Measurements from ENCODE around the gene MASP1. TPM values are rescaled to one million over a fixed set of nuclear protein-coding genes. Genes with fewer than 3 reads are reported as not detected.
"Not testable (repeated sequence)": the region's sequence is repeated elsewhere in the genome, so short reads cannot be mapped to it uniquely, and the experiment has no call there.

Gene MASP1
- total RNA-seq, 2 experiments from 2014 or later, result not detected

- CTCF ChIA-PET, result no interaction called here
- Mint-ChIP-seq H3K4me3 (no peak overlapping the region), H3K27ac (no peak overlapping the region), H3K9me3 (ENCODE audit: low read depth) (no peaks in the 10 kb centered on the region), H3K27me3 (peaks cover 28% of the 10 kb centered on the region), H3K4me1 (peaks cover 3% of the 10 kb centered on the region), H3K36me3 (no peaks in the 10 kb centered on the region)
- ATAC-seq (no peak), DNase-seq (no peak)
Observed at GRCh38 chr3:187252311-187252710, 39.2 kb downstream of the MASP1 start.

- Mint-ChIP-seq H3K36me3 (no peaks in the 10 kb centered on the region), H3K4me1 (peaks cover 6% of the 10 kb centered on the region), H3K9me3 (ENCODE audit: low read depth) (no peaks in the 10 kb centered on the region), H3K27ac (no peak overlapping the region), H3K4me3 (no peak overlapping the region), H3K27me3 (peaks cover 30% of the 10 kb centered on the region)
- CTCF ChIA-PET, result no interaction called here
- ATAC-seq (no peak), DNase-seq (no peak)
Observed at GRCh38 chr3:187251599-187251998, 39.9 kb downstream of the MASP1 start.

- CTCF ChIA-PET, result no interaction called here
- peaks cover 25% of the 10 kb centered on the region for H3K27me3 Mint-ChIP-seq
- H3K27ac Mint-ChIP-seq, result no peak overlapping the region
- ATAC-seq (no peak), DNase-seq (no peak)
- no peak overlapping the region for H3K4me3 Mint-ChIP-seq
- H3K36me3 Mint-ChIP-seq, result no peaks in the 10 kb centered on the region
- H3K4me1 Mint-ChIP-seq, result peaks cover 9% of the 10 kb centered on the region
- H3K9me3 Mint-ChIP-seq (ENCODE audit: low read depth), result no peaks in the 10 kb centered on the region
Observed at GRCh38 chr3:187247398-187247797, 44.1 kb downstream of the MASP1 start.

GRCh38 chr3:187243933-187244524 is 47.5 kb downstream of the MASP1 start:
- ATAC-seq, result no peak
- Mint-ChIP-seq H3K4me1 (peaks cover 9% of the 10 kb centered on the region), H3K27me3 (peaks cover 19% of the 10 kb centered on the region), H3K4me3 (no peak overlapping the region), H3K27ac (no peak overlapping the region), H3K9me3 (ENCODE audit: low read depth) (peaks cover 4% of the 10 kb centered on the region), H3K36me3 (no peaks in the 10 kb centered on the region)
- DNase-seq, result no peak
- CTCF ChIA-PET, result interaction anchor here (0.5 to 0.8 kb wide), 2 partner anchors 21 to 160 kb away, joined by 3 read pairs; no protein-coding TSS in a partner anchor

GRCh38 chr3:187242900-187243299 is 48.6 kb downstream of the MASP1 start:
- Mint-ChIP-seq H3K27ac (no peak overlapping the region), H3K9me3 (ENCODE audit: low read depth) (peaks cover 4% of the 10 kb centered on the region), H3K36me3 (no peaks in the 10 kb centered on the region), H3K4me3 (no peak overlapping the region), H3K4me1 (peaks cover 9% of the 10 kb centered on the region), H3K27me3 (peaks cover 15% of the 10 kb centered on the region)
- CTCF ChIA-PET, result no interaction called here
- DNase-seq, result no peak
- no peak for ATAC-seq

GRCh38 chr3:187242435-187242834 is 49.1 kb downstream of the MASP1 start:
- CTCF ChIA-PET, result no interaction called here
- no peak for DNase-seq

GRCh38 chr3:187238835-187239234 is 52.7 kb downstream of the MASP1 start:
- CTCF ChIA-PET, result interaction anchor here (1.2 kb wide), 2 partner anchors 14 to 18 kb away, joined by 3 read pairs; no protein-coding TSS in a partner anchor
- not testable (repeated sequence) for H3K9me3 Mint-ChIP-seq (ENCODE audit: low read depth); H3K4me3 Mint-ChIP-seq; DNase-seq; H3K27me3 Mint-ChIP-seq; H3K27ac Mint-ChIP-seq; H3K36me3 Mint-ChIP-seq; H3K4me1 Mint-ChIP-seq; ATAC-seq

More at GRCh38 chr3:187242435-187242834, 49.1 kb downstream of the MASP1 start:
- H3K27ac Mint-ChIP-seq, result no peak overlapping the region
- H3K4me3 Mint-ChIP-seq, result no peak overlapping the region
- peaks cover 7% of the 10 kb centered on the region for H3K4me1 Mint-ChIP-seq
- H3K27me3 Mint-ChIP-seq, result peaks cover 14% of the 10 kb centered on the region
- peaks cover 4% of the 10 kb centered on the region for H3K9me3 Mint-ChIP-seq (ENCODE audit: low read depth)
- no peak for ATAC-seq
- no peaks in the 10 kb centered on the region for H3K36me3 Mint-ChIP-seq

GRCh38 chr3:187238239-187238638 is 53.3 kb downstream of the MASP1 start:
- H3K4me1 Mint-ChIP-seq, result no peaks in the 10 kb centered on the region
- CTCF ChIA-PET, result interaction anchor here (1.2 kb wide), 1 partner anchor 18 kb away, joined by 3 read pairs; no protein-coding TSS in a partner anchor
- H3K4me3 Mint-ChIP-seq, result no peak overlapping the region
- ATAC-seq (no peak), DNase-seq (no peak)
- H3K27ac Mint-ChIP-seq, result no peak overlapping the region
- H3K9me3 Mint-ChIP-seq (ENCODE audit: low read depth), result peaks cover 4% of the 10 kb centered on the region
- H3K36me3 Mint-ChIP-seq, result no peaks in the 10 kb centered on the region
- peaks cover 2% of the 10 kb centered on the region for H3K27me3 Mint-ChIP-seq

- no peaks in the 10 kb centered on the region for H3K36me3 Mint-ChIP-seq
- ATAC-seq (no peak), DNase-seq (no peak)
- no peak overlapping the region for H3K4me3 Mint-ChIP-seq
- peaks cover 4% of the 10 kb centered on the region for H3K9me3 Mint-ChIP-seq (ENCODE audit: low read depth)
- CTCF ChIA-PET, result interaction anchor here (1.2 kb wide), 1 partner anchor 17 kb away, joined by 3 read pairs; no protein-coding TSS in a partner anchor
- no peak overlapping the region for H3K27ac Mint-ChIP-seq
- H3K4me1 Mint-ChIP-seq, result no peaks in the 10 kb centered on the region
- H3K27me3 Mint-ChIP-seq, result peaks cover 2% of the 10 kb centered on the region
Observed at GRCh38 chr3:187237741-187238140, 53.8 kb downstream of the MASP1 start.

- H3K4me3 Mint-ChIP-seq, result no peak overlapping the region
- peaks cover 2% of the 10 kb centered on the region for H3K27me3 Mint-ChIP-seq
- H3K36me3 Mint-ChIP-seq, result no peaks in the 10 kb centered on the region
- H3K9me3 Mint-ChIP-seq (ENCODE audit: low read depth), result peaks cover 4% of the 10 kb centered on the region
- CTCF ChIA-PET, result no interaction called here
- no peaks in the 10 kb centered on the region for H3K4me1 Mint-ChIP-seq
- ATAC-seq (no peak), DNase-seq (no peak)
- no peak overlapping the region for H3K27ac Mint-ChIP-seq
Observed at GRCh38 chr3:187236962-187237361, 54.6 kb downstream of the MASP1 start.

GRCh38 chr3:187230011-187230410 is 61.5 kb downstream of the MASP1 start:
- H3K9me3 Mint-ChIP-seq (ENCODE audit: low read depth), result no peaks in the 10 kb centered on the region
- no peak overlapping the region for H3K27ac Mint-ChIP-seq
- CTCF ChIA-PET, result interaction anchor here (1.4 kb wide), 1 partner anchor 9 kb away, joined by 7 read pairs; no protein-coding TSS in a partner anchor
- DNase-seq, result no peak
- no peak for ATAC-seq
- no peaks in the 10 kb centered on the region for H3K36me3 Mint-ChIP-seq
- no peak overlapping the region for H3K4me3 Mint-ChIP-seq
- no peaks in the 10 kb centered on the region for H3K4me1 Mint-ChIP-seq
- H3K27me3 Mint-ChIP-seq, result peaks cover 15% of the 10 kb centered on the region

- Mint-ChIP-seq H3K36me3 (no peaks in the 10 kb centered on the region), H3K27ac (no peak overlapping the region), H3K9me3 (ENCODE audit: low read depth) (no peaks in the 10 kb centered on the region), H3K4me1 (no peaks in the 10 kb centered on the region), H3K27me3 (peaks cover 15% of the 10 kb centered on the region), H3K4me3 (no peak overlapping the region)
- CTCF ChIA-PET, result no interaction called here
- DNase-seq, result no peak
- ATAC-seq, result no peak
Observed at GRCh38 chr3:187228740-187229139, 62.8 kb downstream of the MASP1 start.

GRCh38 chr3:187227658-187228258 is 63.8 kb downstream of the MASP1 start:
- CTCF ChIA-PET, result no interaction called here

GRCh38 chr3:187223799-187224198 is 67.7 kb downstream of the MASP1 start:
- no peak for DNase-seq
- Mint-ChIP-seq H3K36me3 (no peaks in the 10 kb centered on the region), H3K27me3 (peaks cover 7% of the 10 kb centered on the region), H3K4me3 (no peak overlapping the region), H3K9me3 (ENCODE audit: low read depth) (no peaks in the 10 kb centered on the region), H3K4me1 (no peaks in the 10 kb centered on the region), H3K27ac (no peak overlapping the region)
- CTCF ChIA-PET, result interaction anchor here (1.1 to 1.3 kb wide), 2 partner anchors 16 to 59 kb away, joined by 3 read pairs; no protein-coding TSS in a partner anchor
- ATAC-seq, result no peak

More at GRCh38 chr3:187227658-187228258, 63.8 kb downstream of the MASP1 start:
- H3K4me1 Mint-ChIP-seq, result no peaks in the 10 kb centered on the region
- no peaks in the 10 kb centered on the region for H3K9me3 Mint-ChIP-seq (ENCODE audit: low read depth)
- DNase-seq (no peak), ATAC-seq (no peak)
- no peak overlapping the region for H3K27ac Mint-ChIP-seq
- no peak overlapping the region for H3K4me3 Mint-ChIP-seq
- no peaks in the 10 kb centered on the region for H3K36me3 Mint-ChIP-seq
- H3K27me3 Mint-ChIP-seq, result peaks cover 14% of the 10 kb centered on the region
